GM21825 (cell line): Measurements from ENCODE around the gene PLEKHD1.

Experiments
- ATAC-seq: cut with Tn5 transposase; IDR thresholded peaks from one replicate; pipeline ENCODE4 v1.9.1; 2021; ENCODE audit warnings: mild to moderate bottlenecking, moderate library complexity; ENCODE audit not compliant: unreplicated experiment

The PLEKHD1 gene

DNA sequence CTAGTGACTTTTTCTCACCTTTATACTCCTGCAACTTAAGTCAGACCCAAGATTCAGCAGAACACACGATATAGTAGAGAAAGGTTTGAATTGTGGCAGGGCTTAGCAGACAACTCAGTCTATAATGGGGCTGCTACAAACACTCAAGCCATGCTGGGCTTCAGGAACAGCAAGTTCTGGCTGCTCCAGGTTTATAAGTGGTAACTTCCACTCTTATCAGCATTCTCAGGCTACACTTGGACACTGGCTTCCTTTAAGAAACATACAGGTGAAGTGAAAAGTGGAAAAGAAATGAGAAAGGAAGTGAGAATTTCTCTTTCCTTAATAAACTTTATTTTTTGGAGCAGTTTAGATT, 21.7 kb downstream of the PLEKHD1 start:
- ATAC-seq: no peak

DNA sequence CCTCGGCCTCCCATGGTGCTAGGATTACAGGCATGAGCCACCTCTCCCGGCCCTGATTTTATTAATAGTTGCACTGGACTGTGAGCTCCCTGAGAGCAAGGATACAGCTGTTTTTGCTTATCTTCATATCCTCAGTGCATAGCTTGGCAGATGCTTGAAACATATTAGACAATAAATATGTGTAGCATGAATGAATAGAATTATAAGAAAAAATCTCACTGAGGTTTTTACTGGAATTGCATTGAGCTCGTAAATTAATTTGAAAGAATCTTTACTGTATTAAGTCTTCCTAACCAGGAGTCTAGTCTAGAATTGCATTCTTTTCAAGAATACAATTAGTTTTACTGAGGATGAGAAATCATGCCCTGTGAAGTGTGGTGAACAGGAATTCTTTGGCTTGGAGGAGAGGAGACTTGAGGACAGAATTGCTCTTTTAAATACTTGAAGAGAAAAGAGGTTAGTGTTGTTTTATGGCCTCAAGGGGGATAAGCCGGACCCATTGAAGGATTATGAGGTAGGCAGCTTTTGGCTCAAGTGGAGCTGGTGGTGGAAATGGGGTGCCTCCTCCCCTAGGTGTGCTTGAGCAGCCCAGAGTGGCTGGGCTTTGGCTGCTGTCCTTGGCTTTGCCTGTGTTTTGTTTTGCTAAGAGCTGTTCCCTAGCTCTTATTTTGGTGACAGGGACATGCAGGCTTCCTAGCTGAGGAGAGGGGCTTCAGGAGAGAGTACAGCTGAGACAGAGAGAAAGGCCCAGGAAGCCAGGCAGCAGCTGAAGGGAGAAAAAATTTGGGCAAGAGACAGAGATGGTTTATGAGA, 34.0 kb downstream of the PLEKHD1 start:
- no peak for ATAC-seq

- ATAC-seq: no peak
Observed at GRCh38 chr14:69519204-69520100, 34.9 kb downstream of the PLEKHD1 start.

GRCh38 chr14:69522026-69522425, 37.5 kb downstream of the PLEKHD1 start:
- no peak for ATAC-seq

DNA sequence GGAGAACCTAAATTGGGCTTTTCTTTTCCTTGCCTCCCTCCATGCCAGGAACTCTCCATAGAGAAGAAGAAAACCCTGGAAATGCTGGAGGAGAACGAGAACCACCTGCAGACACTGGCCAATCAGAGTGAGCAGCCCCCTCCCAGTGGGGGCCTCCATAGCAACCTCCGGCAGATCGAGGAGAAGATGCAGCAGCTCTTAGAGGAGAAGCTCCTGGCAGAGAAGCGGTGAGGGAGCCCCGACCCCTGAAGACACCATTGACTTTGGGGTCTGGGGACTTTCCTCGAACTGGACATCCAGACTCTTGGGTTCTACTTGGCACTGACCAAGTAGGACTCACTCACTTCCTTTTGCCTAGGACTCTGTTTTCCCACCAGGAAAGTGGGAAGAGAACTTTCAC, 41.4 kb downstream of the PLEKHD1 start:
- ATAC-seq: no peak

- ATAC-seq: no peak
Observed at GRCh38 chr14:69527635-69528034, 43.1 kb downstream of the PLEKHD1 start.

DNA sequence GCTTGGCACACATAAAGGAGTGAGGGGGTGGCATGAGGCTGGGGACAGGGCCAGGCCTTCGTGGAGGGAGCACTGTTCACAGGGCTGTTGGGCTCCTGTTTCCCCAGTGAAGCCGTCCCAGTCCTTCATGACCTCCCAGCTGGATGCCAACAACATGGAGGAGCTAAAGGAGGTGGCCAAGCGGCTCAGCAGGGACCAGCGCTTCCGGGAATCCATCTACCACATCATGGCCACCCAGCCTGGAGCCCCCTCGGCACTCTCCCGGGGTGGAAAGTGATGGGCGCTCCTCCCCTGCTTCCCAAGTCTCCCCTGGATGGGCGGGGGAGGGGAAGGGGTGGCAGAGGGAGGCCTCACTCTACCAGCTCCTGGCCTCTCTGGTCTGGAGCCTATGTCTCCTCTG, 43.6 kb downstream of the PLEKHD1 start:
- no peak for ATAC-seq

DNA sequence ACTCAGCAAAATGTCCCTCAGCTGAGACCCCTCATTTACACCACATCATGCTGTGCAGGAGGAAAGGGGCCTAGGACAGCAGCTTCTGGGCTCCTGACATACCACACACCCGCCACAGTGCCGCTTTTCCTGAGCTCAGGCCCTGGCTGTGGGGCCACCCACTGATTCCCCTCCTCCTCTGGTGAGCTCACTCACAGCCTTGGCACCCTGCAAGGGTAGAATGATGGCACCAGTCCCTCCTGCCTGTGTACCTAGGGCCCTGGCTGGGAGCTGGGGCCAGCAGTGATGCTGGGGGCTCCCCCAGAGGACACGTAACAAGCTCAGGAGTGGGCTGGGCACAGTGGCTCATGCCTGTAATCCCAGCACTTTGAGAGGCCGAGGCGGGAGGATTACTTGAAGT, 44.4 kb downstream of the PLEKHD1 start:
- ATAC-seq: no peak

- no peak for ATAC-seq
Observed at GRCh38 chr14:69529563-69529962, 45.0 kb downstream of the PLEKHD1 start.

DNA sequence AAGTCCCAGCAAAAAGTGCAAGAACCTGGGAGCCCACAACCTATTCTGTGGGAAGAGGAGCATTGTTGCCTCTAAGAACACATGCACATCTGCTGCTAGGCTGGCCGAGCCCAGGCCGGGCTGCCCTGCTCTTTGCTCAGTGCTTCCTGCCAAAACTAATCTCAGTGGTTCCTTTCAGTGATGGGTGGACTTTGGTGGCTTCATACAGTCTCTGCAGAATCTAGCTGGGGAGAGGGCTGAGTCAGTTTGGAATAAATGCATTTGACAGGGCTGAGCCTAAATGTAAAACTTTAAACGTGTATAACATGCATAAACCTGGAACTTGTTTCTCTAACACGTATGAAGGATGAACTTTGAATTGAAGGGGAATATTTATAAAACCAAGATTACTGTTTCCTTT, 45.6 kb downstream of the PLEKHD1 start:
- no peak for ATAC-seq

DNA sequence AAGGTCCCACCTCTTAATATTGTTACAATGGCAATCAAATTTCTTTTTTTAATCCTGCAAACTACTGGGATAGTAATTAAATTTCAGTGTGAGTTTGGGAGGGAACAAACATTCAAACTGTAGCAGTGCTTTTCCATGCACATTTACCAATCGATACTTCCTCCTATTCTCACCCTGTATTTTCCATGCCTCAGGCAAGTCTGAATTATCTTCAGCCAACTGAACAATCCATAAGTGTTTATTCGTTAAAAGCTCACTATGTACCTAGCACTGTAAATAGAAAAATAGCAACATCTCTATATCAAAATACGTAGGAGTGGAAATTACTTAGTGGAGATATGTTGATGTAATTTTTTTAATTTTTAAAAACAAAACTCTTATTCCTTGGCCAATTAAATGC, 46.6 kb downstream of the PLEKHD1 start:
- no peak for ATAC-seq

- ATAC-seq: no peak
Observed at GRCh38 chr14:69532561-69533340, 48.2 kb downstream of the PLEKHD1 start.

DNA sequence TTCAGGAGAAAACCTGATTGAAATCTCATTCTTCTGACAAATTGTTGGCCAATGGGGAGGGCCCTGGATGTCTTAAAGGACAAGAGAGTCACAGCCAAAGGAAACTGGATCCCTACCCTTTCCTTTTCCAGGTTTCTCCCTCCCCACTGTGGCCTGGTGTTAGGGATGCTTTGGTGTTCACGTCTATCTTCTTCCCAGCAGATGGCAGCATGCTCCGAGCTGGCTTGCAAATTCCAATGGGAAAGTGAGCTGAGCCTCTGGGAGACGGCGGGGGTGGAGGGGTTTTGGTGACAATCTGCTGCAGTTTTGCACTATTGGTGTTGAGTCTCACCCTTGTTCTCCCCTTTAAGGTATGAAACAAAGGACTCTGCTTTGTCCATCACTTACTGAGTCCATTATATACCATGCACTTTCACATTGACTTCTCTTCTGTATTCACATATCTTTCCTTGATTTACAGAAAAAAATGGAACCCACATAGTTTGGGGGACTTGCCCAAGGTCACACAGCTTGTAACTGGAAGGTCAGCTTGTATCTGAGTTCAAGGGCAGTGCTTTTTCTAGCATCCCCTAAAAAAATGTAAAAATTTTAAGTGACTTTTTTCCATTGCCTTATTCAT, 50.8 kb downstream of the PLEKHD1 start:
- ATAC-seq: no peak

GRCh38 chr14:69536971-69537370, 52.4 kb downstream of the PLEKHD1 start:
- ATAC-seq: no peak

DNA sequence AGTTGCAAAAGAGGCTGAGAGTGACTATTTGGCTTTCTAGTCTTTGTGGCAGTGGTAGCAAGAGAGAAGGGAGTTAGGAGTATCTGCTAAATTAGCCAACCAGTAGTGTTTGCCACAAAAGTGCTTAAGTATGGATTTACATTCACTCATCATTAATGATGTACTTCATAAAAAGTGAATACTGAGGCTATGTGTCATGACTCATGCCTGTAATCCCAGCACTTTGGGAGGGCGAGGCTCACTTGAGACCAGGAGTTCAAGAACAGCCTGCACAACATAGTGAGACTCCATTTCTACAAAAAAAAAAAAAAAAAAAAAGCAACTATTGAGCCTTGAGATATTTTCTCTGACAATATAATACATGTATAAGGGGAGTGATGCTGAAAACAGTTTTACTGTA, 53.4 kb downstream of the PLEKHD1 start:
- ATAC-seq: no peak

- no peak for ATAC-seq
Observed at GRCh38 chr14:69538766-69539165, 54.2 kb downstream of the PLEKHD1 start.

DNA sequence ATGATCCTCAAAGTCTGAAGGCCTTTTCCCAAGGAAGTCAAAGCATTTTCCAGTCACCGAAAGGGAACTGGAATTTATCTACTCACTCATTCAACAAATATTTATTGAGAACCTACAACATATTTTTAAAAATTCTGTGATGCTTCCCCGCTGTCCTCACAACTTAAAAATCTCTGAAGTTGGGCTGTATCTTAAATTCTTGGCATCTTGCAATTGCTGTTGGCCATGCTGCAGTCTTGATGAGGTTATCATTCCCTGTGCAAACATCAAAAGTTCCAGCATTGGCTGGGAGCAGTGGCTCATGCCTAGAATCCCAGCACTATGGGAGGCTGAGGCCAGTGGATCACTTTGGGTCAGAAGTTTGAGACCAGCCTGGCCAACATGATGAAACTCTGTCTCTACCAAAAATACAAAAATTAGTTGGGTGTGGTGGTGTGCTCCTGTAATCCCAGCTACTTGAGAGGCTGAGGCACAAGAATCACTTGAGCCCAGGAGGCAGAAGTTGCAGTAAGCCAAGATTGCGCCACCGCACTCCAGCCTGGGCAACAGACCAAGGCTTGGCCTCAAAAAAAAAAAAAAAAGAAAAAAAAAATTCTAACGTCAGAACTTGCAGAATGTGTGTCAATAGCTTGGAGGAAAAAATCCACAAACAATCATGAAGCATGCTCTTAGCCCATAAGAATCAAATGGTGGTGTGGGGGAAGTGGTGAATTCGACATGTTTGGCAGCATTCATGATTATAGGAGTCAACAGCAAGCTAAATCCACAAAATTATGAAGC, 55.3 kb downstream of the PLEKHD1 start:
- no peak for ATAC-seq

DNA sequence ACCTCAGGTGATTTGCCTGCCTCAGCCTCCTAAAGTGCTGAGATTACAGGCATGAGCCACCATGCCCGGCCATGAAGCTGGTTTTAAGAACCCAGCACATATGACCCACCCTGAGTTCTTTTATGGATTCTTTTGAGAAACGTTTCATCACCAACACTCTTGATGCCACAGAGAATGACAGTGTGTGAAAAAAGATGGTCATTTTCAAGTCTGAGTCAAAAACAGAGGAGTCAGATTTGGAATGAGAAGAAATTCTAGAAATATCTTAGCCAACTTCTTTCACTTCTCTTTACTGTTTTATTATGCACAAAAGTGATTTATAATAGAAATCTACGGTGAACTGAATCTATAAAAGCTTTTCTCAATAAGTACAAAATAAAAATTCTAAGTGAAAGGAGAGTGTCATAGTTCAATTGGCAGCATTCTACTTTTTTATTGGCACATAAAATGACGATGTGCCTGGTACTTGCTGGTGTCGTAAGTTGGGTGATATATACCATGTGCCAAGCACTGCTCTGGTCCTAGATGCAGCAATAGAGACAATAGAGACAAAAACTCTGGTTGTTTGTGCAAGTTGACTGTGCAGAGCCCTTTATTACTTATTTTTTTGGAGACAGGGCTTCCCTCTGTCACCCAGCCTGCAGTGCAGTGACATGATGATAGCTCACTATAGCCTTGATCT, 56.3 kb downstream of the PLEKHD1 start:
- no peak for ATAC-seq

- ATAC-seq: no peak
Observed at GRCh38 chr14:69542311-69542710, 57.8 kb downstream of the PLEKHD1 start.
